GM19025 (cell line): ENCODE data around the gene PCK2.

ENCODE experiments used
- ATAC-seq: cut with Tn5 transposase; IDR thresholded peaks from one replicate; pipeline ENCODE4 v1.9.1; 2021; ENCODE audit warnings: mild to moderate bottlenecking, low read depth, moderate library complexity; ENCODE audit not compliant: unreplicated experiment

Gene PCK2

GRCh38 chr14:24150061-24150460, 56.0 kb downstream of the PCK2 start:
- no peak for ATAC-seq

- ATAC-seq = no peak
Observed at GRCh38 chr14:24150567-24150966, 56.5 kb downstream of the PCK2 start.

GRCh38 chr14:24150993-24151392, 56.9 kb downstream of the PCK2 start:
- ATAC-seq = no peak

- ATAC-seq = no peak
Observed at GRCh38 chr14:24151404-24152080, 57.4 kb downstream of the PCK2 start.
